ENCODE results near the gene MSRB3. TPM values are rescaled to one million over a fixed set of nuclear protein-coding genes. Genes with fewer than 3 reads are reported as not detected.

The MSRB3 gene
- total RNA-seq, 1 experiment from 2014 or later = 1.1 TPM

GRCh38 chr12:65415826-65416225, 137.3 kb downstream of the MSRB3 start:
- H3T11ph ChIP-seq (ENCODE audit: low read length) = no peak overlapping the region
- no peak overlapping the region for H2BK15ac ChIP-seq (ENCODE audit: low read depth, low read length)
- H3K27ac ChIP-seq (ENCODE audit: insufficient read length, low read depth, low read length) = no peak overlapping the region
- H2BK12ac ChIP-seq (ENCODE audit: insufficient read length, low read depth, low read length) = no peak overlapping the region
- no peaks in the 10 kb centered on the region for H3K79me1 ChIP-seq (ENCODE audit: insufficient read depth, low read depth, low read length, poor library complexity, severe bottlenecking)
- Mint-ChIP-seq H3K27me3 (ENCODE audit: low read depth) (no peaks in the 10 kb centered on the region), H3K4me3 (no peak overlapping the region), H3K36me3 (ENCODE audit: insufficient read depth in 1 of 3, low read depth in 3 of 3) (peaks cover 1 to 8% (median 2%) of the 10 kb centered on the region in 3 experiments; a peak in 4 of 7 replicates), H3K4me1 (no peaks in the 10 kb centered on the region), H3K27ac (no peak overlapping the region), H3K9me3 (peaks cover 3 to 6% of the 10 kb centered on the region in 2 experiments; a peak in 4 of 5 replicates)
- TF ChIP-seq CTCF (conservative IDR thresholded peaks at IDR 0.05) = no peak
- no peaks in the 10 kb centered on the region for H4K20me1 ChIP-seq (ENCODE audit: control insufficient read depth, insufficient read depth, insufficient read length)
- DNase-seq = no peak
- H2BK5ac ChIP-seq (ENCODE audit: insufficient read length, low read length) = no peak overlapping the region
- no peak overlapping the region for H2AFZ ChIP-seq (ENCODE audit: low read length)
- no peaks in the 10 kb centered on the region for H3K79me2 ChIP-seq (ENCODE audit: insufficient read depth, low read length)
- no peak overlapping the region for H2AK5ac ChIP-seq (ENCODE audit: insufficient read length, low read length)
- no peaks in the 10 kb centered on the region; the same call in 1 of the 2 replicates for H3K27me3 ChIP-seq (ENCODE audit: insufficient read depth, low read length)
- no peak overlapping the region for H3K4me2 ChIP-seq (ENCODE audit: insufficient read depth, insufficient read length, low read length)
- no peaks in the 10 kb centered on the region for H3K9me3 ChIP-seq (ENCODE audit: control insufficient read depth, low read depth, low read length)
- H3K23me2 ChIP-seq (ENCODE audit: insufficient read length, low read depth, low read length, poor library complexity, severe bottlenecking) = no peaks in the 10 kb centered on the region
- no peak overlapping the region for H3K56ac ChIP-seq (ENCODE audit: insufficient read length, low read depth, low read length)
- no peak overlapping the region for H3K18ac ChIP-seq (ENCODE audit: insufficient read length, low read depth, low read length)
- H3K23ac ChIP-seq (ENCODE audit: insufficient read length, low read depth, low read length) = no peak overlapping the region
- no peak overlapping the region for H3K14ac ChIP-seq (ENCODE audit: insufficient read depth, low read length)
- H3K4ac ChIP-seq (ENCODE audit: low read depth, low read length) = no peak overlapping the region
- H2BK20ac ChIP-seq (ENCODE audit: low read depth, low read length, poor library complexity, severe bottlenecking) = no peak overlapping the region
- H3K4me1 ChIP-seq (ENCODE audit: insufficient read depth, low read length) = no peaks in the 10 kb centered on the region
- no peak overlapping the region for H4K5ac ChIP-seq (ENCODE audit: insufficient read length, low read depth, low read length)
- no peak overlapping the region for H4K91ac ChIP-seq (ENCODE audit: insufficient read length, low read depth, low read length)
- H4K8ac ChIP-seq (replicated peaks; ENCODE audit: insufficient read length, low read depth, low read length) = no peak overlapping the region
- H2BK120ac ChIP-seq (ENCODE audit: low read depth, low read length, poor library complexity, severe bottlenecking) = no peak overlapping the region
- H3K9ac ChIP-seq (ENCODE audit: extremely low read depth, insufficient read length, low read length) = no peak overlapping the region
